ENCODE measurements around the gene KIF26A. TPM values are rescaled to one million over a fixed set of nuclear protein-coding genes. Genes with fewer than 3 reads are reported as not detected.
"Not testable (repeated sequence)": the region's sequence is repeated elsewhere in the genome, so short reads cannot be mapped to it uniquely, and the experiment has no call there.

The KIF26A gene
- total RNA-seq, 4 donors from 2014 or later, result 0.59 to 3.3 (median 1.5) TPM

DNA sequence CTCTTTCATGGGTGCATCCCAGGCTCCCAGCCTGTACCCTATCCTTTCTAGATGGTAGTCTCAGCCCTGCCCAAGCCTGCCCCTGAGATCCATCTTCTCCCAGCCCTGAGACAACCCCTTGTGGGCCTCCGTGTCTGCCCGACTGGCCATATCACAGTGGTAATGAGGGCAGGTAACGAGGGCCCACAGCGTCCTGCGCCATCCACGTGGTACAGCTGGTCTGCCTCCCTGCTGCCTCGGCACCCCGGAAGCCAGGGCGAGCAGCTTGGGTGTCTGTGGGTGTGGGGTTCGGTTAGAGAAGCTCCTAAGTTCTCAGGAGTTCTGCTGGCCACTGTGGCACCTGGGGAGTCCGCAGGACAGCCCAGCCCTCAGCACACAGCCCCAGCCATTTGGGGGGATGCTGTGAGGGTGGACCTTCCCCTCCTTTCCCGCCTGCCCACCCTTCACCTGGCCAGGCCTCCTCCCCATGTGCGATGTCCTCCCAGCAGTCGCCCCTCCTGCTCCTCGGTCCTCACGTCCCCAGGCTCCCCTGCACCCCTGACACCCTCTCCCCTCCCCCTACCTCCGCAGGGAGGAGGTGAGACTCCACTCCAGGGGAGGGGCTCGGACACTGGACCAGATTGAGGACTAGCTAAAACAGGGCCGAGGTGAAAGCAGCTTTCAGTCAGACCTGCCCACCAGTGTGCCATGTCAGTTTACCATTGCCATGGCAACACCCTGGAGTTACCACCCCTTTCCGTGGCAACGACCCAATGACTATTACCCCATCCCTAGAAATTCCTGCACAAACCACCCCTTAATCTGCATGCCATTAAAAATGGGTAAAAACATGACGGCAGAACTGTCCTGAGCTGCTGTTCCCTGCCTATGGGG is 69.0 kb downstream of the KIF26A start:
- Histone ChIP-seq H3K27me3 (peaks cover 0 to 6% (median under 1%) of the 10 kb centered on the region in 3 donors), H3K27ac (no peak overlapping the region), H3K4me3 (no peak overlapping the region), H3K9me3 (no peaks in the 10 kb centered on the region), H3K4me1 (no peaks in the 10 kb centered on the region), H3K36me3 (no peaks in the 10 kb centered on the region)
- in situ Hi-C loops (cut with MboI; ENCODE audit: low sequenced_read_pairs in 4 of 4) (no loop called here), intact Hi-C loops (cut with DNase I; ENCODE audit: low total_unique reads) (no loop called here)
- ATAC-seq (no peak), DNase-seq (no peak)
- TF ChIP-seq, protein P1, sequence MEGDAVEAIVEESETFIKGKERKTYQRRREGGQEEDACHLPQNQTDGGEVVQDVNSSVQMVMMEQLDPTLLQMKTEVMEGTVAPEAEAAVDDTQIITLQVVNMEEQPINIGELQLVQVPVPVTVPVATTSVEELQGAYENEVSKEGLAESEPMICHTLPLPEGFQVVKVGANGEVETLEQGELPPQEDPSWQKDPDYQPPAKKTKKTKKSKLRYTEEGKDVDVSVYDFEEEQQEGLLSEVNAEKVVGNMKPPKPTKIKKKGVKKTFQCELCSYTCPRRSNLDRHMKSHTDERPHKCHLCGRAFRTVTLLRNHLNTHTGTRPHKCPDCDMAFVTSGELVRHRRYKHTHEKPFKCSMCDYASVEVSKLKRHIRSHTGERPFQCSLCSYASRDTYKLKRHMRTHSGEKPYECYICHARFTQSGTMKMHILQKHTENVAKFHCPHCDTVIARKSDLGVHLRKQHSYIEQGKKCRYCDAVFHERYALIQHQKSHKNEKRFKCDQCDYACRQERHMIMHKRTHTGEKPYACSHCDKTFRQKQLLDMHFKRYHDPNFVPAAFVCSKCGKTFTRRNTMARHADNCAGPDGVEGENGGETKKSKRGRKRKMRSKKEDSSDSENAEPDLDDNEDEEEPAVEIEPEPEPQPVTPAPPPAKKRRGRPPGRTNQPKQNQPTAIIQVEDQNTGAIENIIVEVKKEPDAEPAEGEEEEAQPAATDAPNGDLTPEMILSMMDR (IDR thresholded peaks at IDR 0.05 in 4 of 5, conservative IDR thresholded peaks at IDR 0.05 in 1 of 5), result no peak
- no peak for TF ChIP-seq POLR2A (IDR thresholded peaks at IDR 0.05)

DNA sequence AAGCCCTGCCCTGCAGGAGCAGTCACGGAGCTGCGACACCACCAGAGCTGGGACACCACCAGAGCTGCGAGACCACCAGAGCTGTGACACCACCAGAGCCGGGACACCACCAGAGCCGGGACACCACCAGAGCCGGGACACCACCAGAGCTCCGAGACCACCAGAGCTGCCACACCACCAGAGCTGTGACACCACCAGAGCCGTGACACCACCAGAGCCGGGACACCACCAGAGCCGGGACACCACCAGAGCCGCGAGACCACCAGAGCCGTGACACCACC is 69.6 kb downstream of the KIF26A start:
- H3K9me3 ChIP-seq; H3K27me3 ChIP-seq; intact Hi-C loops (cut with DNase I; ENCODE audit: low total_unique reads); H3K4me3 ChIP-seq; ATAC-seq; H3K27ac ChIP-seq; H3K4me1 ChIP-seq; DNase-seq; H3K36me3 ChIP-seq; in situ Hi-C loops (cut with MboI; ENCODE audit: low sequenced_read_pairs in 4 of 4): not testable (repeated sequence)

DNA sequence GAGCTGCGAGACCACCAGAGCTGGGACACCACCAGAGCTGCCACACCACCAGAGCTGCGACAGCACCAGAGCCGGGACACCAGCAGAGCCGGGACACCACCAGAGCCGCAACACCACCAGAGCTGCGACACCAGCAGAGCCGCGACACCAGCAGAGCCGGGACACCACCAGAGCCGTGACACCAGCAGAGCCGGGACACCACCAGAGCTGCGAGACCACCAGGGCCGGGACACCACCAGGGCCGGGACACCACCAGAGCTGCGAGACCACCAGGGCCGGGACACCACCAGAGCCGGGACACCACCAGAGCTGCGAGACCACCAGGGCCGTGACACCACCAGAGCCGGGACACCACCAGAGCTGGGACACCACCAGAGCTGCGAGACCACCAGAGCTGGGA is 69.9 kb downstream of the KIF26A start:
- H3K9me3 ChIP-seq; H3K27ac ChIP-seq; H3K27me3 ChIP-seq; ATAC-seq; intact Hi-C loops (cut with DNase I; ENCODE audit: low total_unique reads); H3K4me1 ChIP-seq; in situ Hi-C loops (cut with MboI; ENCODE audit: low sequenced_read_pairs in 4 of 4); DNase-seq; H3K36me3 ChIP-seq; H3K4me3 ChIP-seq: not testable (repeated sequence)

DNA sequence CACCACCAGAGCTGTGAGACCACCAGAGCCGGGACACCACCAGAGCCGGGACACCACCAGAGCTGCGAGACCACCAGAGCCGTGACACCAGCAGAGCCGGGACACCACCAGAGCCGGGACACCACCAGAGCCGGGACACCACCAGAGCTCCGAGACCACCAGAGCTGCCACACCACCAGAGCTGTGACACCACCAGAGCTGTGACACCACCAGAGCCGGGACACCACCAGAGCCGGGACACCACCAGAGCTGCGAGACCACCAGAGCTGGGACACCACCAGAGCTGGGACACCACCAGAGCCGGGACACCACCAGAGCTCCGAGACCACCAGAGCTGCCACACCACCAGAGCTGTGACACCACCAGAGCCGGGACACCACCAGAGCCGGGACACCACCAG is 70.7 kb downstream of the KIF26A start:
- in situ Hi-C loops (cut with MboI; ENCODE audit: low sequenced_read_pairs in 4 of 4); H3K27ac ChIP-seq; H3K4me1 ChIP-seq; H3K9me3 ChIP-seq; ATAC-seq; H3K4me3 ChIP-seq; H3K36me3 ChIP-seq; DNase-seq; intact Hi-C loops (cut with DNase I; ENCODE audit: low total_unique reads); H3K27me3 ChIP-seq: not testable (repeated sequence)

DNA sequence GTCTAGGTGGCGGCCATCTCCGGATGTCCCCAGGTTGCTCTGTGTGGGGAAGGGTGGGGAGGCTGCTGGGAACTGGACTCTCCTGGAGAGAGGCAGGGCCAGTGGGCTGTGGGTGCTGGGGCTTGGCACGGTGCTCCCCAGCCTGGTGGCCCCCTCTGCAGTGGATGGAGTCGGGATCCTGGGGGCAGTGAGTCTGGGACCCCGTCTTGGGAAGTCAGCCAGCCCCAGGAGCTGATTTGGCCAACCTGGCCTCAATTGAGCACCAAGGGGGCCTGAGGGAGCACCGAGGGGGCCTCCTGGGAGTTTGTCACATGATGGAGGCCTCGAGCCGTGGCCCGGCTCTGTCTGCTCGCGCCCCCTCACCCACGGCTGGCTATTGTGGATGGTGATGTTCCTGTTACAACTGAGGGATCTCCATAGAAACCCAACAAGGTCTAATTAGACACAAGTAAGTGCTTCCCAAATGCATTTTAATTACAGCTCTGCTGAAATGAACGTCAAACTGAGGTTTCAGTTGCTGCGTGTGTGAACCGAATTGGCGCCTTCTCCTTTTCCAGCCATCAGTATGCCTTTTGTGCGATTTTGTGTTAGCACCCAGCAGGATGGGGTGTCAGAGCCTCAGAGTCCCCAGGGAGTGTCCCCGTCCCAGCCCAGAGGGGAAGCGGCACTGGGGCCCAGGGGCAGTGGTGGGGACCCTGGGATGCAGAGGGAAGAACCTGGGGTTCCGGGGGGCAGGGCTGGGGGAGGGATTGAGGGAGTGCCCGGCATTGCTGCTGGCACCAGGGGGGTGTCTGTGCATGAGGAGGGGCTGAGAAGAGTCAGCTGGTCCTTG is 71.8 kb downstream of the KIF26A start:
- in situ Hi-C loops (cut with MboI; ENCODE audit: low sequenced_read_pairs in 4 of 4) (no loop called here), intact Hi-C loops (cut with DNase I; ENCODE audit: low total_unique reads) (no loop called here)
- Histone ChIP-seq H3K36me3 (no peaks in the 10 kb centered on the region), H3K4me1 (no peaks in the 10 kb centered on the region), H3K4me3 (no peak overlapping the region), H3K27ac (no peak overlapping the region), H3K27me3 (peaks cover 0 to 7% (median 5%) of the 10 kb centered on the region in 3 donors), H3K9me3 (no peaks in the 10 kb centered on the region)
- DNase-seq, result no peak
- TF ChIP-seq, protein P1 (IDR thresholded peaks at IDR 0.05 in 4 of 5, conservative IDR thresholded peaks at IDR 0.05 in 1 of 5), result no peak
- TF ChIP-seq POLR2A (IDR thresholded peaks at IDR 0.05), result no peak
- ATAC-seq, result no peak

DNA sequence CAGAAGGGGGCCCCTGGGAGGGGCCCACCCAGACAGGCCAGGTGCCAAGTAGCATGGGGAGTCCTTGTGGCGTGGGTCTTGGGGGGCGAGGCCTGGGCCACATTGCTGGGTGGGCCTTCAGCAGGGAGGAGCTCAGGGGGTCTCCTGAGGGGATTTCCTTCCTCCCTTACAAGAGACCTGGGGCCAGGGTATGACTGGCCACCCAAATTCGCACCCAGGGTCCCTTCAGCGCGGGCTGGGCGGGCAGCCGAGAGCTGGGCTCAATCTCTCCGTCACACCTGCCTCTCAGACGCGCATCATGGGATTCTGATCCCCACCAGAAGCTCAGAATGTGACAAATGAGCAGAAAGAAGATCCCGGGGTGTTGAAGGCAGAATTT is 72.4 kb downstream of the KIF26A start:
- no peak overlapping the region for H3K27ac ChIP-seq
- H3K4me3 ChIP-seq, result no peak overlapping the region
- DNase-seq (no peak), ATAC-seq (no peak)
- in situ Hi-C loops (cut with MboI; ENCODE audit: low sequenced_read_pairs in 4 of 4), result no loop called here
- H3K4me1 ChIP-seq, result no peaks in the 10 kb centered on the region
- peaks cover 0 to 7% (median 5%) of the 10 kb centered on the region in 3 donors for H3K27me3 ChIP-seq
- intact Hi-C loops (cut with DNase I; ENCODE audit: low total_unique reads), result no loop called here
- no peak for TF ChIP-seq POLR2A (IDR thresholded peaks at IDR 0.05)
- TF ChIP-seq, protein P1 (IDR thresholded peaks at IDR 0.05 in 4 of 5, conservative IDR thresholded peaks at IDR 0.05 in 1 of 5), result no peak
- H3K36me3 ChIP-seq, result no peaks in the 10 kb centered on the region
- no peaks in the 10 kb centered on the region for H3K9me3 ChIP-seq
